SK-N-SH (cell line): ENCODE results near the gene DAPK3. TPM values are rescaled to one million over a fixed set of nuclear protein-coding genes. Genes with fewer than 3 reads are reported as not detected.

Source experiments
- CTCF ChIA-PET: fragments of 300-600, 350-600 bp; formaldehyde crosslinking; extraction: SDS; loops from one replicate; lab custom pipeline; 2021; lab: Yijun Ruan, JAX
- POLR2A ChIA-PET: fragments of 350-600 bp; sonication (Branson Sonifier 250); formaldehyde crosslinking; extraction: SDS; loops from one replicate; lab custom pipeline; 2020; ENCODE audit warnings: antibody characterized with exemption, inconsistent platforms; lab: Yijun Ruan, JAX
- DNase-seq: peaks from one replicate; pipeline ENCODE4 v3.0.0; 2012
- H2AFZ ChIP-seq: fragments of 200-600 bp; sonication (generic); 2 replicates; pipeline ENCODE4 v1.8.1; 2016; ENCODE audit warnings: antibody characterized with exemption, mild to moderate bottlenecking, low read depth
- H3F3A ChIP-seq: fragments of 200-600 bp; sonication (generic); replicated peaks from 2 replicates; pipeline ENCODE3; 2016; ENCODE audit warnings: antibody characterized with exemption, mild to moderate bottlenecking; ENCODE audit not compliant: insufficient read depth
- H3K27ac ChIP-seq, 2 experiments: fragments of 200-500 bp in 1 of 2; fragments of 200-600 bp in 1 of 2; sonication (Bioruptor generic) in 1 of 2; sonication (generic), shearing (Covaris generic) in 1 of 2; 2 replicates each; pipeline versions ENCODE4 v1.5.1 to v1.6.1; 2014 to 2016; ENCODE audit warnings: low read depth in 2 of 2, inconsistent platforms in 1 of 2, low read length in 1 of 2, mild to moderate bottlenecking in 1 of 2, mixed read lengths in 1 of 2
- H3K27me3 ChIP-seq: fragments of 200-600 bp; sonication (generic), shearing (Covaris generic); 2 replicates; pipeline ENCODE4 v1.6.1; 2016; ENCODE audit warnings: mixed run types; ENCODE audit not compliant: insufficient read depth
- H3K36me3 ChIP-seq, 2 experiments: fragments of 200-500 bp in 1 of 2; fragments of 200-600 bp in 1 of 2; sonication (Bioruptor generic) in 1 of 2; sonication (generic) in 1 of 2; replicated peaks in 1 of 2; 2 replicates each; pipeline versions ENCODE3 to v1.5.1; 2014 to 2016; ENCODE audit warnings: low read length in 1 of 2, mild to moderate bottlenecking in 1 of 2; ENCODE audit not compliant: insufficient read depth in 2 of 2, control insufficient read depth in 1 of 2
- H3K4me1 ChIP-seq, 2 experiments: fragments of 200-500 bp in 1 of 2; fragments of 200-600 bp in 1 of 2; sonication (Bioruptor generic) in 1 of 2; sonication (generic), shearing (Covaris generic) in 1 of 2; 2 replicates each; pipeline versions ENCODE4 v1.5.1 to v1.6.1; 2014 to 2016; ENCODE audit warnings: low read depth in 1 of 2, low read length in 1 of 2, mixed run types in 1 of 2; ENCODE audit not compliant: insufficient read depth in 2 of 2, control insufficient read depth in 1 of 2
- H3K4me2 ChIP-seq: fragments of 200-600 bp; sonication (generic), shearing (Covaris generic); 2 replicates; pipeline ENCODE4 v1.6.1; 2017; ENCODE audit warnings: mixed run types
- H3K4me3 ChIP-seq, 2 experiments: fragments of 200-500 bp in 1 of 2; fragments of 200-600 bp in 1 of 2; sonication (Bioruptor generic) in 1 of 2; sonication (generic), shearing (Covaris generic) in 1 of 2; 2 replicates each; pipeline versions ENCODE4 v1.5.1 to v1.8.1; 2014 to 2016; ENCODE audit warnings: low read depth in 2 of 2, inconsistent platforms in 1 of 2, low read length in 1 of 2, mild to moderate bottlenecking in 1 of 2, mixed read lengths in 1 of 2, moderate library complexity in 1 of 2
- H3K79me2 ChIP-seq: fragments of 200-600 bp; sonication (generic); 2 replicates; pipeline ENCODE4 v1.8.1; 2017; ENCODE audit warnings: mild to moderate bottlenecking; ENCODE audit not compliant: insufficient read depth
- H3K9ac ChIP-seq: fragments of 200-600 bp; sonication (generic); 2 replicates; pipeline ENCODE4 v1.6.1; 2017; ENCODE audit warnings: mixed run types
- H3K9me2 ChIP-seq: fragments of 200-600 bp; sonication (generic); 2 replicates; pipeline ENCODE4 v1.6.1; 2017; ENCODE audit warnings: mixed run types
- H3K9me3 ChIP-seq: fragments of 200-600 bp; sonication (generic); 2 replicates; pipeline ENCODE4 v1.6.1; 2017; ENCODE audit warnings: mixed run types, mild to moderate bottlenecking, moderate library complexity
- H4K20me1 ChIP-seq: fragments of 200-600 bp; sonication (generic); 2 replicates; pipeline ENCODE4 v1.6.1; 2017; ENCODE audit warnings: mild to moderate bottlenecking, mixed run types; ENCODE audit not compliant: insufficient read depth
- ELF1 ChIP-seq: IDR thresholded peaks from 2 replicates; pipeline ENCODE4 v1.4.0; 2012
- EP300 ChIP-seq, 2 experiments: IDR thresholded peaks; 2 replicates each; pipeline versions ENCODE4 v1.4.0 to v1.6.1; 2012; ENCODE audit warnings: borderline replicate concordance in 1 of 2, low read depth in 1 of 2, low read length in 1 of 2
- FOSL2 ChIP-seq: IDR thresholded peaks from 2 replicates; pipeline ENCODE4 v1.4.0; 2012; ENCODE audit warnings: low read depth, mild to moderate bottlenecking, moderate library complexity, borderline replicate concordance
- FOXJ3 ChIP-seq: sonication (generic); formaldehyde crosslinking; IDR thresholded peaks from 2 replicates; pipeline ENCODE4 v1.5.1; 2020; ENCODE audit warnings: mild to moderate bottlenecking, missing genetic modification reagents
- IRF3 ChIP-seq: fragments of 150-350 bp; IDR thresholded peaks from 2 replicates; pipeline ENCODE4 v1.6.1; 2016; ENCODE audit warnings: mild to moderate bottlenecking, low read depth, low read length
- JUND ChIP-seq: IDR thresholded peaks from 2 replicates; pipeline ENCODE4 v1.4.0; 2012
- NFIC ChIP-seq: IDR thresholded peaks from 2 replicates; pipeline ENCODE4 v1.4.0; 2012; ENCODE audit warnings: borderline replicate concordance
- NRF1 ChIP-seq: IDR thresholded peaks from 2 replicates; pipeline ENCODE4 v1.6.1; 2012; ENCODE audit warnings: low read depth, mild to moderate bottlenecking, low read length
- RCOR1 ChIP-seq: fragments of 150-350 bp; IDR thresholded peaks from 2 replicates; pipeline ENCODE4 v1.6.1; 2017; ENCODE audit warnings: antibody characterized with exemption, low read length
- TAF1 ChIP-seq: IDR thresholded peaks from 2 replicates; pipeline ENCODE4 v1.6.1; 2012; ENCODE audit warnings: low read depth, mild to moderate bottlenecking, low read length, moderate library complexity, borderline replicate concordance
- YY1 ChIP-seq: IDR thresholded peaks from 2 replicates; pipeline ENCODE4 v1.4.0; 2012; ENCODE audit warnings: low read depth, mild to moderate bottlenecking
- WGBS: methylation state at CpG from one replicate; pipeline ENCODE4 v1.1.6; 2017; ENCODE audit warnings: low lambda C conversion rate; 5-methylcytosine and 5-hydroxymethylcytosine counted together
- polyA plus RNA-seq, 3 experiments: library from polyadenylated mRNA; depleted of rRNA; stranded (reverse); fragments of >200 nt; gene quantifications; 2 replicates each; pipeline ENCODE4 v1.2.3, GENCODE V29; 2012
- TF ChIP-seq, protein P1 (sequence below): IDR thresholded peaks from 2 replicates; pipeline ENCODE4 v1.6.1; 2012; ENCODE audit warnings: mild to moderate bottlenecking, low read depth, low read length, moderate library complexity
- TF ChIP-seq, protein P2 (sequence below): IDR thresholded peaks from 2 replicates; pipeline ENCODE4; 2012
- TF ChIP-seq, protein P3 (sequence below): IDR thresholded peaks from 2 replicates; pipeline ENCODE4 v1.4.0; 2012; ENCODE audit warnings: low read depth, borderline replicate concordance
- TF ChIP-seq, protein P4 (sequence below): fragments of 150-350 bp; IDR thresholded peaks from 2 replicates; pipeline ENCODE4 v1.6.1; 2017; ENCODE audit warnings: antibody characterized with exemption, low read length, low read depth, borderline replicate concordance

DAPK3 gene
- polyA plus RNA-seq, 1 of the 3 experiments (the other 2 are of a cell fraction): 142 TPM

DNA sequence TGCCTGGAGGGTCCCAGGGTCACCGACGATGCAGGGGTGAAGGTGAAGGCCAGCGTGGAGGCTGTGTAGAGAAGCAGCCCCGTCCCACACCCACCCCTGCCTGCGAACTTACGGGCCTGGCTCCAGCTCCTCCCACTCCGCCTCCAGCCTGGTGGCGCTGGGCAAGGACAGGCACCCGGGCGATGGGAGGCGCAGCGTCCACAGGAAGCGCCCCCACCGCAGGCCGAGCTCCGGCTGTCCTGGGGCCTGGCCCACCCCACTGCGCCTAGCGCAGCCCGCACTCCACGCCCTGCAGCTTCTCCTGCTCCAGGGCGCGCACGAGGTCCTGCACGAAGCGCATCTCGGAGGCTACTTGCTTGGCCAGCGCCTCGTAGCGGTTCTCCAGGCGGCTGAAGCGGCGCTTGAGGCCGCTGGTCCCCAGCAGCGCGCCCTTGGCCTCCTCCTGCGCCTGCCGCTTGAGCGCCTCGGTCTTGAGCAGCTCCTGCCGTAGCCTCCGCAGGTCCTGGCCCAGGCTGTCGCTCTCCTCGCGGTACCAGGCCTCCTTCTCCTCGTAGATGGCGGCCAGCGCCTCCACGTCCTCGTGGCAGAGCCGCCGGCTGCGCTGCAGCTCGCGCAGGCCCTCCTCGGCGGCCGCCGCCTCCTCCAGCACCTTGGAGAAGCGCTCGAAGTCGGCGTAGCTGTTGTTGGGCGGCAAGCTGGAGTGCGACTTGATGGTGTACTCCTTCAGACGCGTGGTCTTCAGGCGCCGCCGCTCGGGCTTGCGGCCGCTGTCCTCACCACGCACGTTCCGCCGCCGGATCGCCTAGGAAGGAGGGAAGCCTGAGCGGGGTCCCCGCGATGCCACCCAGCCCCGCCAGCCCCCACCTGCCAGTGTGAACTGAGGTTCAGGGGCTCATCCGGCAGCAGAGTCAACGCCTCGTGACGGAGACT, 11.8 kb downstream of the DAPK3 start (continued):
- TF ChIP-seq, protein P1, sequence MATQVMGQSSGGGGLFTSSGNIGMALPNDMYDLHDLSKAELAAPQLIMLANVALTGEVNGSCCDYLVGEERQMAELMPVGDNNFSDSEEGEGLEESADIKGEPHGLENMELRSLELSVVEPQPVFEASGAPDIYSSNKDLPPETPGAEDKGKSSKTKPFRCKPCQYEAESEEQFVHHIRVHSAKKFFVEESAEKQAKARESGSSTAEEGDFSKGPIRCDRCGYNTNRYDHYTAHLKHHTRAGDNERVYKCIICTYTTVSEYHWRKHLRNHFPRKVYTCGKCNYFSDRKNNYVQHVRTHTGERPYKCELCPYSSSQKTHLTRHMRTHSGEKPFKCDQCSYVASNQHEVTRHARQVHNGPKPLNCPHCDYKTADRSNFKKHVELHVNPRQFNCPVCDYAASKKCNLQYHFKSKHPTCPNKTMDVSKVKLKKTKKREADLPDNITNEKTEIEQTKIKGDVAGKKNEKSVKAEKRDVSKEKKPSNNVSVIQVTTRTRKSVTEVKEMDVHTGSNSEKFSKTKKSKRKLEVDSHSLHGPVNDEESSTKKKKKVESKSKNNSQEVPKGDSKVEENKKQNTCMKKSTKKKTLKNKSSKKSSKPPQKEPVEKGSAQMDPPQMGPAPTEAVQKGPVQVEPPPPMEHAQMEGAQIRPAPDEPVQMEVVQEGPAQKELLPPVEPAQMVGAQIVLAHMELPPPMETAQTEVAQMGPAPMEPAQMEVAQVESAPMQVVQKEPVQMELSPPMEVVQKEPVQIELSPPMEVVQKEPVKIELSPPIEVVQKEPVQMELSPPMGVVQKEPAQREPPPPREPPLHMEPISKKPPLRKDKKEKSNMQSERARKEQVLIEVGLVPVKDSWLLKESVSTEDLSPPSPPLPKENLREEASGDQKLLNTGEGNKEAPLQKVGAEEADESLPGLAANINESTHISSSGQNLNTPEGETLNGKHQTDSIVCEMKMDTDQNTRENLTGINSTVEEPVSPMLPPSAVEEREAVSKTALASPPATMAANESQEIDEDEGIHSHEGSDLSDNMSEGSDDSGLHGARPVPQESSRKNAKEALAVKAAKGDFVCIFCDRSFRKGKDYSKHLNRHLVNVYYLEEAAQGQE: no peak
- no peak for TF ChIP-seq IRF3
- TF ChIP-seq, protein P2, sequence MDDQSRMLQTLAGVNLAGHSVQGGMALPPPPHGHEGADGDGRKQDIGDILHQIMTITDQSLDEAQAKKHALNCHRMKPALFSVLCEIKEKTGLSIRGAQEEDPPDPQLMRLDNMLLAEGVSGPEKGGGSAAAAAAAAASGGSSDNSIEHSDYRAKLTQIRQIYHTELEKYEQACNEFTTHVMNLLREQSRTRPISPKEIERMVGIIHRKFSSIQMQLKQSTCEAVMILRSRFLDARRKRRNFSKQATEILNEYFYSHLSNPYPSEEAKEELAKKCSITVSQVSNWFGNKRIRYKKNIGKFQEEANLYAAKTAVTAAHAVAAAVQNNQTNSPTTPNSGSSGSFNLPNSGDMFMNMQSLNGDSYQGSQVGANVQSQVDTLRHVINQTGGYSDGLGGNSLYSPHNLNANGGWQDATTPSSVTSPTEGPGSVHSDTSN: no peak
- TF ChIP-seq YY1: no peak
- TF ChIP-seq RCOR1: no peak
- TF ChIP-seq EP300 (IDR thresholded peaks at IDR 0.05; ENCODE audit: borderline replicate concordance in 1 of 2, low read depth in 1 of 2, low read length in 1 of 2): no peak
- TF ChIP-seq FOSL2: no peak
- TF ChIP-seq, all 33 proteins: peak for 0

- ChIA-PET CTCF (interaction anchor here (0.7 kb wide), 1 partner anchor 123 kb away, joined by 3 read pairs; no protein-coding TSS in a partner anchor), POLR2A (interaction anchor here (0.7 to 2.2 kb wide), 2 partner anchors 12 to 15 kb away, joined by 3 to 5 read pairs; partner anchors contain the start of gene DAPK3)
- Histone ChIP-seq H3K9ac (no peak overlapping the region), H3K9me2 (no peaks in the 10 kb centered on the region), H3K4me3 (no peak overlapping the region), H4K20me1 (peaks cover 39% of the 10 kb centered on the region), H3K27ac (no peak overlapping the region), H3K9me3 (no peaks in the 10 kb centered on the region), H3K36me3 (peaks cover 14 to 26% of the 10 kb centered on the region in 2 experiments), H3F3A (peaks cover 6% of the 10 kb centered on the region), H2AFZ (no peak overlapping the region), H3K4me1 (no peaks in the 10 kb centered on the region; a peak in 1 of 4 replicates), H3K79me2 (peaks cover 8% of the 10 kb centered on the region; the same call in 1 of the 2 replicates), H3K4me2 (no peak overlapping the region), H3K27me3 (no peaks in the 10 kb centered on the region)
- no peak for DNase-seq
- TF ChIP-seq, protein P3, sequence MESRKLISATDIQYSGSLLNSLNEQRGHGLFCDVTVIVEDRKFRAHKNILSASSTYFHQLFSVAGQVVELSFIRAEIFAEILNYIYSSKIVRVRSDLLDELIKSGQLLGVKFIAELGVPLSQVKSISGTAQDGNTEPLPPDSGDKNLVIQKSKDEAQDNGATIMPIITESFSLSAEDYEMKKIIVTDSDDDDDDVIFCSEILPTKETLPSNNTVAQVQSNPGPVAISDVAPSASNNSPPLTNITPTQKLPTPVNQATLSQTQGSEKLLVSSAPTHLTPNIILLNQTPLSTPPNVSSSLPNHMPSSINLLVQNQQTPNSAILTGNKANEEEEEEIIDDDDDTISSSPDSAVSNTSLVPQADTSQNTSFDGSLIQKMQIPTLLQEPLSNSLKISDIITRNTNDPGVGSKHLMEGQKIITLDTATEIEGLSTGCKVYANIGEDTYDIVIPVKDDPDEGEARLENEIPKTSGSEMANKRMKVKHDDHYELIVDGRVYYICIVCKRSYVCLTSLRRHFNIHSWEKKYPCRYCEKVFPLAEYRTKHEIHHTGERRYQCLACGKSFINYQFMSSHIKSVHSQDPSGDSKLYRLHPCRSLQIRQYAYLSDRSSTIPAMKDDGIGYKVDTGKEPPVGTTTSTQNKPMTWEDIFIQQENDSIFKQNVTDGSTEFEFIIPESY: no peak
- TF ChIP-seq ELF1: no peak
- TF ChIP-seq FOXJ3 (CRISPR knock-in tag): no peak
- no peak for TF ChIP-seq NRF1
- TF ChIP-seq EP300 (IDR thresholded peaks at IDR 0.05; ENCODE audit: borderline replicate concordance in 1 of 2, low read depth in 1 of 2, low read length in 1 of 2): no peak
- no peak for TF ChIP-seq JUND
- no peak for TF ChIP-seq FOSL2
- no peak for TF ChIP-seq NFIC
- TF ChIP-seq, protein P4, sequence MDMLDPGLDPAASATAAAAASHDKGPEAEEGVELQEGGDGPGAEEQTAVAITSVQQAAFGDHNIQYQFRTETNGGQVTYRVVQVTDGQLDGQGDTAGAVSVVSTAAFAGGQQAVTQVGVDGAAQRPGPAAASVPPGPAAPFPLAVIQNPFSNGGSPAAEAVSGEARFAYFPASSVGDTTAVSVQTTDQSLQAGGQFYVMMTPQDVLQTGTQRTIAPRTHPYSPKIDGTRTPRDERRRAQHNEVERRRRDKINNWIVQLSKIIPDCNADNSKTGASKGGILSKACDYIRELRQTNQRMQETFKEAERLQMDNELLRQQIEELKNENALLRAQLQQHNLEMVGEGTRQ: no peak
- TF ChIP-seq TAF1: no peak
- WGBS: 89% methylated on average over 5 of the region's 10 CpGs
Measured at GRCh38 chr19:3955688-3956087, 15.2 kb downstream of the DAPK3 start.
